Keratinocyte (primary cell): ENCODE results near the gene KCNAB2.

ENCODE experiments used
- EZH2 ChIP-seq: IDR thresholded peaks from one replicate; pipeline ENCODE4 v1.6.1; 2012; ENCODE audit warnings: inconsistent platforms, mild to moderate bottlenecking, low read length, moderate library complexity
- TF ChIP-seq, protein P1 (sequence below), 3 experiments: IDR thresholded peaks in 1 of 3; conservative IDR thresholded peaks in 1 of 3; optimal IDR thresholded peaks in 1 of 3; 2 replicates in 2 of 3; 3 replicates in 1 of 3; pipeline versions ENCODE3 to v1.5.1; 2011; ENCODE audit warnings: low read length in 3 of 3, mild to moderate bottlenecking in 3 of 3, moderate library complexity in 2 of 3, control low read depth in 1 of 3, inconsistent platforms in 1 of 3; ENCODE audit not compliant: insufficient read depth in 2 of 3; ENCODE audit errors: extremely low read depth in 1 of 3

- TF ChIP-seq EZH2, result no peak
- TF ChIP-seq, protein P1, sequence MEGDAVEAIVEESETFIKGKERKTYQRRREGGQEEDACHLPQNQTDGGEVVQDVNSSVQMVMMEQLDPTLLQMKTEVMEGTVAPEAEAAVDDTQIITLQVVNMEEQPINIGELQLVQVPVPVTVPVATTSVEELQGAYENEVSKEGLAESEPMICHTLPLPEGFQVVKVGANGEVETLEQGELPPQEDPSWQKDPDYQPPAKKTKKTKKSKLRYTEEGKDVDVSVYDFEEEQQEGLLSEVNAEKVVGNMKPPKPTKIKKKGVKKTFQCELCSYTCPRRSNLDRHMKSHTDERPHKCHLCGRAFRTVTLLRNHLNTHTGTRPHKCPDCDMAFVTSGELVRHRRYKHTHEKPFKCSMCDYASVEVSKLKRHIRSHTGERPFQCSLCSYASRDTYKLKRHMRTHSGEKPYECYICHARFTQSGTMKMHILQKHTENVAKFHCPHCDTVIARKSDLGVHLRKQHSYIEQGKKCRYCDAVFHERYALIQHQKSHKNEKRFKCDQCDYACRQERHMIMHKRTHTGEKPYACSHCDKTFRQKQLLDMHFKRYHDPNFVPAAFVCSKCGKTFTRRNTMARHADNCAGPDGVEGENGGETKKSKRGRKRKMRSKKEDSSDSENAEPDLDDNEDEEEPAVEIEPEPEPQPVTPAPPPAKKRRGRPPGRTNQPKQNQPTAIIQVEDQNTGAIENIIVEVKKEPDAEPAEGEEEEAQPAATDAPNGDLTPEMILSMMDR (optimal IDR thresholded peaks at IDR 0.05 in 1 of 3, IDR thresholded peaks at IDR 0.05 in 1 of 3, conservative IDR thresholded peaks at IDR 0.05 in 1 of 3; ENCODE audit: extremely low read depth in 1 of 3, insufficient read depth in 2 of 3, low read length in 3 of 3), result no peak
These were observed 23.5 kb upstream of the KCNAB2 start for GRCh38 chr1:6022193-6022592.
